ENCODE measurements around the gene MAP3K10.

MAP3K10 gene

GRCh38 chr19:40175820-40176219, 15.4 kb upstream of the MAP3K10 start:
- DNase-seq, result no peak

- DNase-seq, result no peak
These were observed 13.7 kb upstream of the MAP3K10 start for GRCh38 chr19:40177286-40178070.

GRCh38 chr19:40178756-40179155, 12.5 kb upstream of the MAP3K10 start:
- no peak for DNase-seq

GRCh38 chr19:40184273-40184672, 7.0 kb upstream of the MAP3K10 start:
- no peak for DNase-seq

- DNase-seq, result peak; percentile 43
These were observed 815 bp downstream of the MAP3K10 start for GRCh38 chr19:40191836-40192646.

- DNase-seq, result no peak
These were observed 1.7 kb downstream of the MAP3K10 start for GRCh38 chr19:40192758-40193586.

GRCh38 chr19:40193587-40193849, 2.3 kb downstream of the MAP3K10 start:
- DNase-seq, result no peak

GRCh38 chr19:40198272-40198990, 7.2 kb downstream of the MAP3K10 start:
- DNase-seq, result no peak

- DNase-seq, result no peak
These were observed 9.3 kb downstream of the MAP3K10 start for GRCh38 chr19:40200341-40201099.

GRCh38 chr19:40204381-40204780, 13.2 kb downstream of the MAP3K10 start:
- DNase-seq, result no peak

- no peak for DNase-seq
These were observed 14.5 kb downstream of the MAP3K10 start for GRCh38 chr19:40205760-40206159.

- DNase-seq, result no peak
These were observed 17.4 kb downstream of the MAP3K10 start for GRCh38 chr19:40208602-40209001.

GRCh38 chr19:40210889-40211288, 19.7 kb downstream of the MAP3K10 start:
- DNase-seq, result no peak

- no peak for DNase-seq
These were observed 22.1 kb downstream of the MAP3K10 start for GRCh38 chr19:40213251-40213829.

GRCh38 chr19:40213882-40214570, 22.8 kb downstream of the MAP3K10 start:
- no peak for DNase-seq

- DNase-seq, result no peak
These were observed 23.7 kb downstream of the MAP3K10 start for GRCh38 chr19:40214936-40215335.

- no peak for DNase-seq
These were observed 25.0 kb downstream of the MAP3K10 start for GRCh38 chr19:40216013-40216776.

- DNase-seq, result no peak
These were observed 25.5 kb downstream of the MAP3K10 start for GRCh38 chr19:40216777-40217026.

GRCh38 chr19:40217027-40217810, 26.0 kb downstream of the MAP3K10 start:
- no peak for DNase-seq
